CD4-positive, alpha-beta memory T cell (primary cell): ENCODE results near the gene LAMC1. TPM values are rescaled to one million over a fixed set of nuclear protein-coding genes. Genes with fewer than 3 reads are reported as not detected.

ENCODE experiments used
- CTCF ChIA-PET: fragments of 350-600 bp; sonication (Branson Sonifier 250); formaldehyde crosslinking; loops from one replicate; lab custom pipeline; 2021; ENCODE audit warnings: inconsistent platforms; ENCODE audit not compliant: partially characterized antibody; lab: Charles Lee
- POLR2A ChIA-PET: fragments of 350-600 bp; sonication (Branson Sonifier 250); formaldehyde crosslinking; loops from one replicate; lab custom pipeline; 2021; ENCODE audit not compliant: partially characterized antibody; lab: Charles Lee
- DNase-seq, 5 donors: peaks; one replicate each; pipeline versions ENCODE4 v3.0.0 to v3.0.0-alpha.2; 2020 to 2022; ENCODE audit warnings: mixed read lengths in 1 of 5
- H3K27ac ChIP-seq: one replicate; pipeline ENCODE4 v1.7.0; 2013; ENCODE audit warnings: low read depth, low read length
- H3K27me3 ChIP-seq: 2 replicates; pipeline ENCODE4 v1.7.0; 2013; ENCODE audit warnings: mild to moderate bottlenecking, low read length, moderate library complexity; ENCODE audit not compliant: insufficient read depth
- H3K36me3 ChIP-seq: 2 replicates; pipeline ENCODE4 v1.7.0; 2013; ENCODE audit warnings: mild to moderate bottlenecking, low read length, moderate library complexity; ENCODE audit not compliant: insufficient read depth
- H3K4me1 ChIP-seq: 2 replicates; pipeline ENCODE4 v1.7.0; 2013; ENCODE audit warnings: mild to moderate bottlenecking, low read length, moderate library complexity; ENCODE audit not compliant: insufficient read depth
- H3K4me3 ChIP-seq, 2 donors: one replicate each; pipeline ENCODE4 v1.7.0; 2013; ENCODE audit warnings: low read length in 2 of 2, mild to moderate bottlenecking in 1 of 2
- H3K9me3 ChIP-seq, 2 donors: one replicate each; pipeline ENCODE4 v1.7.0; 2013; ENCODE audit warnings: low read length in 2 of 2, control low read depth in 1 of 2; ENCODE audit not compliant: control insufficient read depth in 1 of 2
- H3K27ac Mint-ChIP-seq, 7 donors: one replicate each; pipeline ENCODE4 v1.8.0; 2020 to 2021; ENCODE audit warnings: mixed read lengths in 7 of 7, mild to moderate bottlenecking in 6 of 7, inconsistent platforms in 3 of 7, moderate library complexity in 3 of 7
- H3K27me3 Mint-ChIP-seq, 2 donors: one replicate each; pipeline ENCODE4 v1.8.0; 2020 to 2021; ENCODE audit warnings: mixed read lengths in 2 of 2
- H3K36me3 Mint-ChIP-seq, 2 donors: one replicate each; pipeline ENCODE4 v1.8.0; 2020 to 2021; ENCODE audit warnings: mixed read lengths in 2 of 2, inconsistent platforms in 1 of 2, mild to moderate bottlenecking in 1 of 2
- H3K4me1 Mint-ChIP-seq, 4 donors: one replicate each; pipeline ENCODE4 v1.8.0; 2020 to 2021; ENCODE audit warnings: mixed read lengths in 4 of 4, mild to moderate bottlenecking in 1 of 4
- H3K4me3 Mint-ChIP-seq, 8 donors: one replicate each; pipeline ENCODE4 v1.8.0; 2020 to 2021; ENCODE audit warnings: mixed read lengths in 8 of 8, mild to moderate bottlenecking in 7 of 8, moderate library complexity in 6 of 8, inconsistent platforms in 3 of 8
- H3K9me3 Mint-ChIP-seq, 8 donors: one replicate each; pipeline ENCODE4 v1.8.0; 2020 to 2021; ENCODE audit warnings: mixed read lengths in 8 of 8, mild to moderate bottlenecking in 5 of 8, inconsistent platforms in 3 of 8, moderate library complexity in 1 of 8
- intact Hi-C: fragments of 100-400 bp; cut with micrococcal nuclease; formaldehyde crosslinking; loops from one replicate; pipeline ENCODE4 v1.15.1; 2023
- polyA plus RNA-seq, 2 donors: library from polyadenylated mRNA; unstranded; fragments of 300-500 nt; fragmentation: Illumina TruSeq; gene quantifications; one replicate each; pipeline ENCODE4 v1.2.3, GENCODE V29; 2021
- total RNA-seq, 2 experiments: library from RNA; stranded (reverse); gene quantifications; one replicate each; pipeline ENCODE4 v1.2.3, GENCODE V29; 2021

The LAMC1 gene
- total and polyA plus RNA-seq, 4 experiments from 2014 or later = 0.49 to 0.50 TPM; not detected in 2

DNA sequence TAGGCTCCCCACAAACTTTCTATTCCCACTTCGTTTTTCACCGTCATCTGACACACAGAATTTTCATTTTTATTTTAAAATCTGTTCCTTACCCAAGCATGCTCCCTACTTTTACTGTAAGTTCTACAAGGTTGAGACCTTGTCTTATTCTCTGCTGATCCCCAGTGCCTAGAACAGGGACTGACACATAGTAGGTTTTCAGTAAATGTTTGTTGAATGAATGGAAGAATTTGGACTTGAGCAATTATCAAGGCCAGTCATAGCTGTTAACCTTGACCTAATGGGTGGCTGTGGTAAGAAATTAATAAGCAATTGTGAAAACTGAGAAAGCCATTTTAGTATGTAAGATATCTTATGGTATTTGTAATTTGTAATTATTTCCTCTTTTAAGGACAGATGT is 71.1 kb downstream of the LAMC1 start:
- Mint-ChIP-seq H3K4me3 (no peak overlapping the region), H3K36me3 (no peaks in the 10 kb centered on the region), H3K27me3 (peaks cover 11 to 13% of the 10 kb centered on the region in 2 donors), H3K9me3 (no peaks in the 10 kb centered on the region), H3K27ac (no peak overlapping the region), H3K4me1 (no peaks in the 10 kb centered on the region)
- Histone ChIP-seq H3K27ac (no peak overlapping the region), H3K4me1 (no peaks in the 10 kb centered on the region), H3K9me3 (no peaks in the 10 kb centered on the region), H3K27me3 (no peaks in the 10 kb centered on the region), H3K36me3 (no peaks in the 10 kb centered on the region), H3K4me3 (no peak overlapping the region)
- intact Hi-C loops = no loop called here
- DNase-seq = no peak
- POLR2A ChIA-PET = no interaction called here
- CTCF ChIA-PET = no interaction called here

DNA sequence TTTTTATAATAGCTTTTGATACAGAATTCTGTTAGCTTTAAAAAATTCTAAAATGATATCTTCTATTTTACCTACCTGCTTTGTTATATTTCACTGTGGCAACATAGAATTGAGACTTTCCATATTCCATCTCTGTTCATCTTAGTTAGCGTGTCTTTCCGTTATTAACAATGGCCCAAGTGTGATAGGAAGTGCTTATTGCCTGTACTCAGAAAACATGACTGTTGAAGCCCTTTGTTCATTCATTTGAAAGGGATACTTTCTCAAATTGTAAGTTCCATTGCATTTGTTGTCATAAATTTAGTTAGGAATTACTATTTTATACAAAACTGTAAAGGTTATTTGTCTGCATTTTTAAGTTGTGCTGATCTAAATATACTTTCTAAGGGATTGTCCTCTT is 73.1 kb downstream of the LAMC1 start:
- no peaks in the 10 kb centered on the region for H3K4me1 ChIP-seq
- H3K4me3 ChIP-seq = no peak overlapping the region
- no peak overlapping the region for H3K4me3 Mint-ChIP-seq
- peaks cover 7 to 13% of the 10 kb centered on the region in 2 donors for H3K27me3 Mint-ChIP-seq
- CTCF ChIA-PET = interaction anchor here (1.5 kb wide), 1 partner anchor 10 kb away, joined by 3 read pairs; no protein-coding TSS in a partner anchor
- POLR2A ChIA-PET = no interaction called here
- H3K27ac Mint-ChIP-seq = no peak overlapping the region
- no peaks in the 10 kb centered on the region for H3K9me3 ChIP-seq
- H3K36me3 Mint-ChIP-seq = no peaks in the 10 kb centered on the region
- no peaks in the 10 kb centered on the region for H3K36me3 ChIP-seq
- no peaks in the 10 kb centered on the region for H3K27me3 ChIP-seq
- intact Hi-C loops = no loop called here
- H3K4me1 Mint-ChIP-seq = no peaks in the 10 kb centered on the region
- no peak overlapping the region for H3K27ac ChIP-seq
- H3K9me3 Mint-ChIP-seq = no peaks in the 10 kb centered on the region
- no peak for DNase-seq

DNA sequence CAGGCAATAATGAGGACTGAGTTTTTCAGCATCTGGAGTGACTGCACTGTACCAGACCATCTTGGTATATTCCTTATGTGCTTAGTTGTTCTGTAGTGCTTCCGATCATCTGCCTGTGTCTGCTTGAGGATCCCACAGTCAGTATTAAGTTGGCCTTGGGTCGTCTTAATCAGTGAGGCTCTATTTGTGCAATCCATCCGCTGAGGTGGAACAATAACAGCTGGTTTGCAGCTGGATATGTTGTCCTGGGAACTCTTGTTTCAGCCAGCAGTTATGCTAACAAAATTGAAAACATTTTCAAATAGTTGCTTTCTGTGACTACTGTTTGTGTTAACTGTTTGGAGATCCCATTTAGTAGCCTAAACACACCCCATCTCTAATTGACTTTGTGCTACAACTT is 73.7 kb downstream of the LAMC1 start:
- Mint-ChIP-seq H3K4me1 (no peaks in the 10 kb centered on the region), H3K27me3 (peaks cover 11 to 15% of the 10 kb centered on the region in 2 donors), H3K4me3 (no peak overlapping the region), H3K27ac (no peak overlapping the region), H3K36me3 (no peaks in the 10 kb centered on the region), H3K9me3 (no peaks in the 10 kb centered on the region)
- no peaks in the 10 kb centered on the region for H3K4me1 ChIP-seq
- H3K27ac ChIP-seq = no peak overlapping the region
- intact Hi-C loops = no loop called here
- DNase-seq = no peak
- H3K36me3 ChIP-seq = no peaks in the 10 kb centered on the region
- CTCF ChIA-PET = interaction anchor here (1.5 kb wide), 1 partner anchor 10 kb away, joined by 3 read pairs; no protein-coding TSS in a partner anchor
- no peaks in the 10 kb centered on the region for H3K9me3 ChIP-seq
- POLR2A ChIA-PET = no interaction called here
- H3K4me3 ChIP-seq = no peak overlapping the region
- no peaks in the 10 kb centered on the region for H3K27me3 ChIP-seq

DNA sequence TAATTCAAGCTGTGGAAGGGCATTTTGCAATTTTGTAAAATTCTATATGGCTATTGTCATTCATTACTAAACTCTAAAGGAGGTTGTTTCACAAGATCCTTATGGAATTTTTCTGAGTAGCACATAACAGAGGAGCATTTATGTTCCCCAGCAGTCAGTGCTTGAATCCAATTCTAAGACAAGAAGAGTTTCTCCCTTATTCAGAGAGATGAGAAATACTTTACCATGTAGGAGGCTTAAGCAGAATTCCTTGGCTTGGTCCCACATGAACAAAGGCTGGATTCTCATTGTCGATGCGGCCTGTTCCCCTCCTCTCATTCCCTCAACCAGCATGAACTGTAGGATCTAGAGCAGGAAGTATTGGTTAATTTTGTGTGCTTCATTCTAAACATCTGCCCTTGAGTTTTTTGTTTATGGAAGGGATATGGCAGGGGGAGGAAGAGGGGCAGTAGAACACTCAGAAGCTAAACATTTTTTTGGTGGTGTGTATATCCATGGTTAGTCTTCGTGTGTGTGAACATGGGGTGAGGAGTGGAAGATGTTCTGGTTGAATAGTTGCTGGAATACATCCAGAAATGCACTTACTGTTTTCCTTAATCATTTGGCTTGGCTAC is 74.3 kb downstream of the LAMC1 start:
- no peak overlapping the region for H3K27ac Mint-ChIP-seq
- Histone ChIP-seq H3K27me3 (no peaks in the 10 kb centered on the region), H3K4me1 (no peaks in the 10 kb centered on the region), H3K27ac (no peak overlapping the region), H3K4me3 (no peak overlapping the region), H3K9me3 (no peaks in the 10 kb centered on the region), H3K36me3 (no peaks in the 10 kb centered on the region)
- no peaks in the 10 kb centered on the region for H3K9me3 Mint-ChIP-seq
- no peak overlapping the region for H3K4me3 Mint-ChIP-seq
- DNase-seq = no peak
- no peaks in the 10 kb centered on the region for H3K4me1 Mint-ChIP-seq
- CTCF ChIA-PET = interaction anchor here (1.5 kb wide), 1 partner anchor 9 kb away, joined by 3 read pairs; no protein-coding TSS in a partner anchor
- POLR2A ChIA-PET = no interaction called here
- intact Hi-C loops = no loop called here
- H3K36me3 Mint-ChIP-seq = no peaks in the 10 kb centered on the region
- H3K27me3 Mint-ChIP-seq = peaks cover 13 to 15% of the 10 kb centered on the region in 2 donors

DNA sequence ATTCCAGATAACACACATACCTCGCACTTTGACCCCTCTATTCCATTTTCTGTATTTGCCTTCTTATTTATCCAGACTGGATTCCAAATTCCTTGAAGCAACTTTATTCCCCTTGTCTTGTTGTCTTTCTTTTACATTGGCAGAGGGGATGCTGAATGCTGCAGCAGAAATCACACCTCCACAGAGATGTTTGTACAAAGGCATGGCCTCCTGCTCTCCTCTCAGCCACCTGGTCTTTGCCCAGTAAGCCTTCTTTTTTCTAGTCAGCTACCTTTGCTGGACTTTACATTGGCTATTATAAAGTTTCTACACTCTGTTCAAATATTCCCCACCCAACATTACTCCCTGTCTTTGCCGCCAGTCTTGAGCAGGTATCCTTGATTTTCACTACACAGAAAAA is 75.1 kb downstream of the LAMC1 start:
- intact Hi-C loops = no loop called here
- POLR2A ChIA-PET = no interaction called here
- Histone ChIP-seq H3K4me3 (no peak overlapping the region), H3K27ac (no peak overlapping the region), H3K9me3 (no peaks in the 10 kb centered on the region), H3K4me1 (no peaks in the 10 kb centered on the region), H3K27me3 (no peaks in the 10 kb centered on the region), H3K36me3 (no peaks in the 10 kb centered on the region)
- no peak for DNase-seq
- H3K4me1 Mint-ChIP-seq = no peaks in the 10 kb centered on the region
- CTCF ChIA-PET = no interaction called here
- no peak overlapping the region for H3K4me3 Mint-ChIP-seq
- H3K27me3 Mint-ChIP-seq = peaks cover 13 to 14% of the 10 kb centered on the region in 2 donors
- no peak overlapping the region for H3K27ac Mint-ChIP-seq
- H3K36me3 Mint-ChIP-seq = no peaks in the 10 kb centered on the region
- no peaks in the 10 kb centered on the region for H3K9me3 Mint-ChIP-seq

DNA sequence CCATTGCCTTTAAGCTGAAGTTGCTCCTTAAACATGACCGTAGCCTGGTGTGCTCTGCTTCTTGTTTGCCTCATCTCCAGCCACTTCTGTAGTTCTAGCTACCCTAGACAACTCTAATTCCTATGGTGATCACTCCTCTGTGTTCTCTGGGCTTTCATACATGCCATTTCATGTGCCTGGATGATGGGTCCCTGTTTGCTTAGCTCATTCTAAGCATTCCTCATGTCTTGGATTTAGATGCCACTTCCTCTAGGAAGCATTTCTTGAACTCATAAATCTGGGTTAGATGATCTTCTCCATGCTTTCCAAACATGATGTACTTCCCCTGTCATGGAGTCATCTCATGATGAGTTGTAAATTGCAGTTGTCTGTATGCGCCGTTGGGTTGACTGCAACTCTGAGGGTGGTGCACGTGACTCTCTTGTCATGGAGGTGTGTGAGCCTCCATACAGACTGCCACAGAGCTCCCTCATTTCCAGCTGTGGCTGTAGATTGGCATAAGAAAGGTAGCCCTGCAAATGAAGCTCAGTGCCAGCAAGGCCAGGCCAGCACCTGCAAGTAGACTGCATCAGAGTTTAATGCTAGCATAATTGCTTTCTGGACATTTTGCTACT is 77.2 kb downstream of the LAMC1 start:
- Histone ChIP-seq H3K4me1 (no peaks in the 10 kb centered on the region), H3K27ac (no peak overlapping the region), H3K9me3 (no peaks in the 10 kb centered on the region), H3K4me3 (no peak overlapping the region), H3K27me3 (no peaks in the 10 kb centered on the region), H3K36me3 (no peaks in the 10 kb centered on the region)
- Mint-ChIP-seq H3K27me3 (peaks cover 8 to 9% of the 10 kb centered on the region in 2 donors), H3K4me1 (no peaks in the 10 kb centered on the region), H3K36me3 (no peaks in the 10 kb centered on the region), H3K9me3 (no peaks in the 10 kb centered on the region), H3K4me3 (no peak overlapping the region), H3K27ac (no peak overlapping the region)
- DNase-seq = no peak
- intact Hi-C loops = no loop called here
- CTCF ChIA-PET = no interaction called here
- POLR2A ChIA-PET = no interaction called here

DNA sequence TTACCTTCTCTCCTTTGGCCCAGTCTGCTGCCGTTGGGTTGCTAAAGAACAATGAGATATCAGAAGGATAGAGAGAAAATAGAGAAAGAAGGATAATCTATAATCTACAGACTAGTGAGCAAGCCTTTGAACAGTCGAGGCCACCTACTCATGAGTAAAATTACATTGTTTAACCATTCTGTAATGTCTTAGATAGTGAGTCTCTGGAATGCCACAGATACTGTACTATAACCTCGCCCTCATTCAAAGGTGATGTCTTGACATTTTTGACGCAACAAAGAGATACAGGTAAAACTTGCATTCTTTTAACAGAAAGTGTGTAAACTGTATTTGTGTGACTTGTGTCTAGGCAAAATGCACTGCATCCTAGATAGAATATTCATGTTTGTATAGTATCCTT is 77.9 kb downstream of the LAMC1 start:
- Histone ChIP-seq H3K27me3 (no peaks in the 10 kb centered on the region), H3K36me3 (no peaks in the 10 kb centered on the region), H3K4me3 (no peak overlapping the region), H3K9me3 (no peaks in the 10 kb centered on the region), H3K27ac (no peak overlapping the region), H3K4me1 (no peaks in the 10 kb centered on the region)
- no peak for DNase-seq
- H3K36me3 Mint-ChIP-seq = no peaks in the 10 kb centered on the region
- ChIA-PET CTCF (no interaction called here), POLR2A (no interaction called here)
- H3K4me3 Mint-ChIP-seq = no peak overlapping the region
- no peak overlapping the region for H3K27ac Mint-ChIP-seq
- no peaks in the 10 kb centered on the region for H3K9me3 Mint-ChIP-seq
- H3K4me1 Mint-ChIP-seq = no peaks in the 10 kb centered on the region
- H3K27me3 Mint-ChIP-seq = peaks cover 4 to 8% of the 10 kb centered on the region in 2 donors
- intact Hi-C loops = no loop called here
